NCI-H2081 (cell line): ENCODE measurements around the gene ZDHHC13.

Source experiments
- DNase-seq, 2 experiments: peaks; one replicate each; lab custom pipeline; 2025; lab: John Stamatoyannopoulos, UW

Gene ZDHHC13

GRCh38 chr11:19116971-19117759, at the start of gene ZDHHC13:
ZDHHC13 (plus strand) TSS chr11:19117168; CDS start chr11:19117250, 82 bp downstream.
- DNase-seq, result peak; percentile 89 to 94

DNA sequence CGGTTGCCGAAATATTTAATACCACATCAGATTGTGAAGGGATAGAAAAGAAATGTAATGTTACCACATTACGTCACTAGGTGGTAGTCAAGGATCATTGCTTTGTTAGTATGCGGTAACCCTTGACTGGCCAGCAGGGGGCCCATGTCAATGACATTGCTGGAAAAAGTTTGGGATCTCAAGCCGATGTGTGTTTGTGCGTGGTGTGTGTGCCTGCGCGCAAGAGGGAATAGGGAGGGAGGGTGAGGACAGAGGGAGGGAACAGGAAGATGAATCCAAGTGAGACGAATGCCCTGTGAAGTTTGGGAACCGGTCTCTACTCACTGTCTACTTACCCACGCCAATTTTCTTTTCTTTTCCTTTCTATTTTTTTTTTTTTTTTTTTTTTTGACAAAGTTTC, 45.7 kb upstream of the ZDHHC13 start:
- peak; percentile 77 to 84 for DNase-seq

GRCh38 chr11:19072464-19072863, 44.5 kb upstream of the ZDHHC13 start:
- DNase-seq, result no peak

DNA sequence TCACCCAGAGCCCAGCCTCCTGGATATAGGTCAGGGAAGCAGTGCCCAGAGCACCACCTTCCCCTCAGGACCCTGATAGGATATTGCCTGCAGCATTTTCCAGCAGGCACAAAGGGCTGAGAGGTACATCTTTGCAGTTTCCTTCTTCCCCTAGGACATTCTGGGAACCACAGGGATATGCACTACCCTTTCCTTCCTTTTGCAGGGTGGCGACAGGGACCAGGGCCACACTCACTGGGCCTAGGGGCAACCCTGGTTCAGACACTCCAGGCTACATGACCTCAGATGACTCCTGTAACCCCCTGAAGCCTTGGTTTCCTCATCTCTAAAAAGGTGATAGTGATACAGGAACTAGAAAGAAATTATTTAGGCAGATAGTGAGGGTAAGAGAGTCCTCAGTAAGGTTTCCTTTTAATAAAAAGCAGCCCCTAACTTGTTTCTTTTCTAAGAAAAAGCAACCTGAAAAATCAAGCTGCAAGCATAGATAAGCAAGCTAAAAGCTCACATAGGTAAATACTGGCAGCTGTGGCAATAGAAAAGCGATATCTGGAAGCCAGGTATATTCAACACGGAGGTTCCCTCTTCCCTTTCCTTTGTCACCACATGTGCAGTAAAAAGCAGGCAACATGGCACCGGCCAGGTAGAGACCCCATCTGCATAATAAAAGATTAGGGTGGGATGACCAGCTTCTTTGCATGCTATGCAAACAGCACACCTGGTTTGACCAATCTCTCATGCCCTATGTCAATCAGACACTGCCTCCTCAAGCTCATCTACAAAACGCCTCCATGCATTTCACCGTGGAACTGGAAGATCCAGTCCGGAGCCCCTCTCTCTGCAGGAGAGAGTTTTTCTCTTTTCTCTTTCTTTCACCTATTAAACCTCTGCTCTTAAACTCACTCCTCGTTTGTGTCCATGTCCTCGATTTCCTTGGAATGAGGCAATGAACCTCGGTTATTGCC, 43.2 kb upstream of the ZDHHC13 start:
- DNase-seq, result peak in 1 of 2 experiments; percentile 33

DNA sequence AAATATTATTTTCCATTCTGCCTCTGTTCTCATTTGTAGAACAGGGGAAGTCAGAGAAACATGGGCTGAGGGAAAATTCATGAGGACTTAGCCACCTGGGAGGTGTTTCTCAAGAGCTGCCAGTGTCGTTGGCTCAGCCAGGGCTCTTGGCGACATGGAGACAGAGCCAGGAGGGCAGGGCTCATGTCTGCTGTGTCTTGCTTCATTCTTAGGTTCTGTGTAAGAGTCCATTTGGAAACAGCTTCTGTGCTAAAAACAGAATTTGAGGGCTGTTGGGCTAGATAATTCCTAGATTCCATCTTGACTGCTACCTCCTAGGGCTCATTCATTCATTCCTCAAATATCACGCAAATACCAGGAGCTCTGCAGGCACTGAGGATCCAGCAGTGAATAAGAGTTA, 41.3 kb upstream of the ZDHHC13 start:
- DNase-seq, result no peak

GRCh38 chr11:19076744-19077589, 40.0 kb upstream of the ZDHHC13 start:
- DNase-seq, result peak; percentile 9 to 39

- DNase-seq, result no peak
These were observed 39.0 kb upstream of the ZDHHC13 start for GRCh38 chr11:19077965-19078364.

- DNase-seq, result no peak
These were observed 37.1 kb upstream of the ZDHHC13 start for GRCh38 chr11:19079643-19080440.

DNA sequence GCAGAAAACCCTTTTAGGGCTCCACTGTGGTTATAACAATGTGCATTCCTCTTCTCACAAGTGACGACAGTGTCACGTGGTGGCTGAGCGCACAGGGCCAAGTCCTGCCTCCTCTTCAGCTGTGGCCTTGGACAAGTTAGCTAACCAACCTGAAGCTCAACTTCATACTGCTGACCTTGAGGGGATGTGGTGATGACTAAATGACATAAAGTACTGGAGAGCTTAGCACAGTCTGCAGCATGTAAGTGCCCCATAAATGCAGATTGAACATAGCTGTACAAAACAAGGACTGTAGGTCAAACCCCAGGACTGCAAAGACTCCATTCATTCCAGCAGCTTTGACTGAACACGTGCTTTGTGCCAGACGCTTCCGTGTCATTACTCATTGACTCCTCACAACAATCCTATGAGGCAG, 36.4 kb upstream of the ZDHHC13 start:
- no peak for DNase-seq

DNA sequence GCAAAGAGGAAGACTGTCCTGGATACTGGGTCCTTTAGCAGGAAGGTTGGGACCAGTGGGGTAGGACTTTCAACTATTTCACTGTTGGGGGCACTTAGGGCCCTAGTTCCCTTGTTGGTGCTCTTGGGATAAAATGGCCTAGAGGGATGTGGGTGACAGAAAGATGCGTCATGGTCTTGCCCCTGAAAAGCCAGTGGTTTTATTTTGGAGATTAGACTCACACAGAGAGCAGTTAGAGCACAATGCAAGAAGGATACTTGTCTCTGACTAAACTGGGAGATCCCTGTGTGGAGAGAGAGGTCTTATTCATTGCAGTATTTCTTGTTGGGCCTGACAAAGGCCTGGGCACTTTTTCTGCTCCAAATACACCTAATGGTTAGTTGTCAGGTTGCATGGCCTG, 33.8 kb upstream of the ZDHHC13 start:
- DNase-seq, result no peak

- no peak for DNase-seq
These were observed 32.2 kb upstream of the ZDHHC13 start for GRCh38 chr11:19084661-19085315.

GRCh38 chr11:19087658-19088057, 29.3 kb upstream of the ZDHHC13 start:
- no peak for DNase-seq

DNA sequence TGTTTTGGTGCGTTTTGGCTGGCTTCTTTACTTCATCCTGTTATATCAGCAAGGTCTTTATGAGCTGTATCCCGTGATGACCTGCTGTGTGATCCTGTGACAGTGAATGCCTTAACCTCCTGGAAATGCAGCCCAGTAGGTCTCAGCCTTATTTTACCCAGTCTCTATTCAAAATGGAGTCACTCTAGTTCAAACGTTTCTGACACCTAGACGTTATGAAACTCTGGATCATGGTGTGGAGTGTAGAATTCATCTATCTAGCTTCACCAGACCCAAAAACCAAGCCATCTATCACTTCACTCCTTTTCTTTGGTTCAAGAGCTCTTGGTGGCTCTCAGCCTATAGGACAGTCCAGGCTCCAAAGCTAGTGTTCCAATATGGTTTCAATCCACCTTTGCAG, 28.2 kb upstream of the ZDHHC13 start:
- DNase-seq, result no peak

DNA sequence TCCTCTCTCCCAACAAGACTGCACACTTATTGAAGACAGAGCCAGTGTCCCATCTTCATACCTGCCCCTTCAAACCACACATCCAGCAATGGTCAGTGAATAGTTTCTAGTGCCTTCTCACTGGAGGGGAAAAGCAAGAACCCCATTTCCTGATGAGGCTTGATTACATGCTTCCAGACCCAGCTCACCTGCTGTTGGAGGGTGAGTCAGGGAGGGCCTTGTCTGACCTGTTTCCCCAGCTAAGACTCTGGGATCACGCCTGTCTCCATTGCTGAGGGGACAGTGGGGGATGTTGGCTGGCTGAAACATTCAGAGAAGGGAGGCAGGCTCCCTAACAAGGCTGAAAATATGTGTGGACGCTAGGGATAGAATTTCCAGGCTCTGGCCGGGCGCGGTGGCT, 27.5 kb upstream of the ZDHHC13 start:
- no peak for DNase-seq

- DNase-seq, result no peak
These were observed 25.6 kb upstream of the ZDHHC13 start for GRCh38 chr11:19091366-19091765.

- no peak for DNase-seq
These were observed 24.6 kb upstream of the ZDHHC13 start for GRCh38 chr11:19092342-19092741.

DNA sequence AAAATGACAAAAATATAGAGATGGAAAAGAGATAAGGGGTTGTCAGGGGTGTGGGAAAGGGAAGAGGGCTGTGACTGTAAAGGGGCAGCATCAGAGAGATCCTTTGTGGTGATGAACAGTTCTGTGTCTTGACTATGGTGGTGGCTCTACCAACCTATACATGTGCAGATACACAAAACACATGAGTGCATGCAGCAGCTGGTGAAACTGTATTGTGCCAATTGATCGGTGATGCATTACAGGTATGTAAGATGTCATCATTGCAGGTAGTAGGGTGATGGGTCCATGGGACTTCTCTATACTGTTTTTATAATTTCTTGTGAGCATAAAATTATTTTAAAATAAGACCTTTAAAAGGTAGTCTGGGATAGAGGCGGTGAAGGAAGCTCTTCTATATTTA, 24.1 kb upstream of the ZDHHC13 start:
- no peak for DNase-seq

DNA sequence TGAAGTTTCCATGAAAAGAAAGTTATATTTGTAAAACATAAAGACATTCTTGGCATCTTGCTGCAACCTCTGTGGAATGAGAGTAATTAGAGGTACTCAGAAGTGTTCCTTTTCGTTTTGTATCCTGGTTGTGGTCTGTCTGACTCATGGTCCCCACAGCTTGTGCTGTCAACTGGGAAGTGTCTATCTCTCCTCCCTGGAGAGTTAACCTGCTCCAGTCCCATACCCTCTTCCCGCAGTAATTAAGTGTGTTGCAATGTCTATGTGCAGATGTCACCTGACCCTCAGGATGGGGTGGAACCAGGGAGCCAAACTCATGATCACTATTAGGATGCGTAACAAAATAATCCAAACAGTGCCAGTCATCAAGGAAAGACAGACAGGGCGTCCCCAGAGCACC, 23.0 kb upstream of the ZDHHC13 start:
- DNase-seq, result no peak

- no peak for DNase-seq
These were observed 22.1 kb upstream of the ZDHHC13 start for GRCh38 chr11:19094859-19095258.

- DNase-seq, result no peak
These were observed 17.9 kb upstream of the ZDHHC13 start for GRCh38 chr11:19099093-19099492.

GRCh38 chr11:19100885-19101284, 16.1 kb upstream of the ZDHHC13 start:
- no peak for DNase-seq
